ENCODE results near the gene TMTC1.
"Not testable (repeated sequence)": the region's sequence is repeated elsewhere in the genome, so short reads cannot be mapped to it uniquely, and the experiment has no call there.

The TMTC1 gene

DNA sequence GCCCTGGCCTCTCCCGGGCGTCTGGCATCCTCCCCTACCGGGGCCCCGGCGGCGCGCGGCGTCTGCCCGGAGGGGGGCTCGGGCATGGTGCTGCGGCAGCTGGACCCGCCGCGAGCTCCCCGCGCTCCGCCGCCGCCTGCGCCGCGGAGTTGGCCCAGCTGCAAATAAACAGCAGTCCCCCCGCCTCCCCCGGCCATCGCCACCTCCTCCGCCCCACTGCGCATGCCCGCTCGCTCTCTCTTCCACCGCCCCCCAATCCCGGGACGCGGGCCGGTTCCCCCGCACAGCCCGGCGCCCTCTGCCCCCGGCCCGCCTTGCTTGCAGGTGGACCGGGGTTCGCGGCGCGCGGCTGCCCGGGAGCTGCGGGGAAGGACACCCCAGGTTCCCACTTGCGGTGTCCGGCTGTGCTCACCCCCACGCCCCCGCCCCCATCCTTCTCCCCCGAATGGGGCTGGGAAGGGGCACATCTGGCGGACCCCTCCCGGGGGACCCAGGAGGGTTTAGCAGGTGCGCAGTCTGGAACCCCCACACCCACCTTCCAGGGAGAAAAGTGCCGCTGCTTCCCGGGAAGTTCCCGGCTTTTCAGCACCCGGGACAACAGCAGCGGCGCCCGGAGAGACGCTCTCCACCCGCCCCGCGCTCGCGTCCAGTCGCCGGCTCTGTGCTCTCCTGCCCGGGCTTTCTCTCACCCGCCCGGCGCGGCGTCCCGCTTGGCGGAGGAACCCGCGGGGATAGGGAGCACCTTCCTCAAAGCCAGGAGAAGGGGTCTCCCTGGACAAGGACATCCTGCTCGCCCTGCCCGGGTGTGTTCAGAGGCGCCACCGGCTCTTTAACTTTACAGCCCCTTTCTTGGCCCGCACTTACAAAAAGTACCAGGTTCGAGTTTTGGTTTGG is at the start of gene TMTC1:
TSS of gene TMTC1 (minus strand) at position 170 of the 894 bp plus-strand sequence. CDS start 191 bp downstream, outside the sequence.
- DNase-seq: no peak

DNA sequence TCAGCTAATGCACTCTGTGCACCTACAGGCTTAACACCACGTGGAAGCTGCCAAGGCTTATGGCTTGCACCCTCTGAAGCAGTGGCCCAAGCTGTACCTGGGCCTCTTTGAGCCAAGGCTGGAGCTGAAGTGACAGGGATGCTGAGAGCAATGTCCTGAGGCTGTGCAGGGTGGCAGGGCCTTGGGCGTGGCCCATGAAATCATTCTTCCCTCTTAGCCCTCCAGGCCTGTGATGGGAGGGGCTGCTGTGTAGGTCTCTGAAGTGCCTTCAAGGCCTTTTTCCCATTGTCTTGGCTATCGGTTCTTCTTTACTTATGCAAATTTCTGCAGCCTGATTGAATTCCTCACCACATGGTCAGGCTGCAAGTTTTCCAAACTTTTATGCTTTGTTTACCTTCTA is 47.4 kb upstream of the TMTC1 start:
- no peak for DNase-seq

DNA sequence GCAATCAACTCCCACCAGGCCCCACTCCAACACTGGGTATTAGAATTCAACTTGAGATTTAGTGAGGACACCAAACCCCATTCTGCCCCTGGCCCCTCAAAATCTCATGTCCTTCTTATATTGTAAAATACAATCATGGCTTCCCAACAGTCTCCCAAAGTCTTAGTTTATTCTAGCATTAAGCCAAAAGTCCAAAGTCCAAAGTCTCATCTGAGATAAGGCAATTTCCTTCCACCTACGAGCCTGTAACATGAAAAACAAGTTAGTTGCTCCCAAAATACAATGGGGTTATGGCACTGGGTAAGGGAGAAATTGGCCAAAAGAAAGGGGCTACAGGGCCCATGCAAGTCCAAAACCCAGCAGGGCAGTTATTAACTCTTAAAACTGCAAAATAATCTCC is 46.6 kb upstream of the TMTC1 start:
- no peak for DNase-seq

DNA sequence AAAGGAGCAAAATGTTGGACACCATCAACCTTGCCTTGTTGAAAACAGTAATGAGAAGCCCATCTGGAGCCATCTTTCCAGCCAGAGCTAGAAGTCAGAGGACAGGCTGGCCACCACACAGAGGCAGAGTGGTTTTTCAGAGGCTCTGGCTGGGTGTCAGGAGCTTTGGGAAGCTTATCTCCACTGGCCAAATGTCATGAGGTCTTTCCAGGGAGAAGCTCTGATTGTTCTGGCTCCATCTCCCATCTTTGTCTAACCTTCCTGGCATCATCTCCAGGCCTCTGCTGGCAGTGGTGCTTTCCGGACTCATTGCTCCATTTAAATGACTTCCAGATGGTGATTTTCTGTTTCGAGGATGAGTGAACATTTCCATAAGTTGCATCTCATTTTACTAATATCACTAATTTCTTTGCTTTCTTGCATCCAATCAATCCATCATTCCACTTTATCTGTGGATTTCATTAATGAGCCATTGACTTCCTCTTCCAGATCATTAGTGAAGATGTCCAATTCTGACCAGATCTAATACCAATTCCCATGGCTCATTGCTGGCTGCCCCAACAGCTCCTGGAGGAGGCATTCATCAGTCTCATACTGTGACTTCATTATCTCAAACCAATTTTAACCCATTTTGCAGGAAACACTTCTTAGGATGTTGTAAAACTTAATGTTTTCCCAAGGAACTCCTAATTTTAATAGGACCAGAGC is 35.3 kb upstream of the TMTC1 start:
- DNase-seq: no peak

DNA sequence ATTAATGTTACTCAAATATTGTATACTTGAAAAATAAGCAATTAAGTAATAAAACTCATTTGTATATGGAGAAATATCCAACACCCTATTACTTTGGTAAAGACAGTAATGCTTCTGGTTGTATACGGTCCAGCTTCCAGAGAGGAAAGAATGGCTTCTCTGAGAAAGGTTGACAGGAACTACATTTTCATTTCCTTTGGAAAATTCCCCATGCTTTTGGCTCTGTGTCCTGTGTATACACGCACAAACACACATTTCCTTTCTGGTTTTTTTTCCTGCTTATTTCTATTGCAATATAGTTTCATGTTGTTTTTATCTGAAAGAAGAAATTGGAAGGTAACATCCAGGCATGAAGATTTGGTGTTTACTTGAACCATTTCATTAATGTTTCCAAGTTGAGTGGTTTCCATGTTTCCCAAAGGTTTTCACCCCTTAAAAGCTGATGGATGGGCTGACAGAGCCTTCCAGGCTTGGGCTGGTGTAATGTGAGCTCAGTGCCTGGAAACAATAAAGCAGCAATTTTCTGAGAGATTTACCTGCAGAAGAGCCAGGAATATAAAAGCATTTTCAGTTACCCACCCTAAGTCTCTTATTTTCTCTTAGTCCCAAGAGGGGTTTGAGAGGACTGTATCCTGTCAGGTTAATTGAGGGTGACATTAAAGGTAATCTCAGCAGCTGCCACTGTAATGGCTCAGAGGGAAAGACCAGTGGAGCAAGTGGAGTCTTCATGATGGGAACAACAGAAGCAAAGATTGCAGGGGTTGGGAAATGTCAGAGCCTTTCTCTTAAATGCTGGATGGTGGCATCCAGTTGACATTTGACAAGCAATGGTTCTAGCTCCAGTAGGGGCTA is 33.4 kb upstream of the TMTC1 start:
- no peak for DNase-seq

DNA sequence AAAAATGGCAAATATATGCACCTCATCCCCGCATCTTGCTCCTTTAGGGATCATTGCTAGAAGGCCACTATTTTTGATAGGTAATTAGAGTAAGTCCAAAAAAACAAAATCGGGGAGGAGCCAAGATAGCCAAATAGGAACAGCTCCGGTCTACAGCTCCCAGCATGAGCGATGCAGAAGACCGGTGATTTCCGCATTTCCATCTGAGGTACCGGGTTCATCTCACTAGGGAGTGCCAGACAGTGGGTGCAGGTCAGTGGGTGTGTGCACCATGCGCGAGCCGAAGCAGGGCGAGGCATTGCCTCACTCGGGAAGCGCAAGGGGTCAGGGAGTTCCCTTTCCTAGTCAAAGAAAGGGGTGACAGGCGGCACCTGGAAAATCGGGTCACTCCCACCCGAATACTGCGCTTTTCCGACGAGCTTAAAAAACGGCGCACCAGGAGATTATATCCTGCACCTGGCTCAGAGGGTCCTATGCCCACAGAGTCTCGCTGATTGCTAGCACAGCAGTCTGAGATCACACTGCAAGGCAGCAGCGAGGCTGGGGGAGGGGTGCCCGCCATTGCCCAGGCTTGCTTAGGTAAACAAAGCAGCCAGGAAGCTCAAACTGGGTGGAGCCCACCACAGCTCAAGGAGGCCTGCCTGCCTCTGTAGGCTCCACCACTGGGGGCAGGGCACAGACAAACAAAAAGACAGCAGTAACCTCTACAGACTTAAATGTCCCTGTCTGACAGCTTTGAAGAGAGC is 26.0 kb upstream of the TMTC1 start:
- DNase-seq: not testable (repeated sequence)

DNA sequence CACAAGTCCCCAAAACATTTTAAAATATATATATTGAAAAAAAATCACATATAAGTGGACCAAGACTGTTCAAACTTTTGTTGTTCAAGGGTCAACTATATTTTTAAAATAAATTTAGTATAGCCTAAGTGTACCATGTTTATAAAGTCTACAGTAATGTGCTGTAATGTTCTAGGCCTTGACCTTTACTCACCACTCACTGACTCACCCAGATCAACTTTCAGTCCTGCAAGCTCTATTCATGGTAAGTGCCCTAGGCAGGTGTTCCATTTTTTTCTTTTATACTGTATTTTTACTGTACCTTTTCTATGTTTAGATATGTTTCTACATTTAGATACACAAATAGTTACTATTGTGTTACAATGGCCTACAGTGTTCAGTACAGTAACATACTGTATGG is 23.4 kb upstream of the TMTC1 start:
- DNase-seq: no peak

- DNase-seq: no peak
These were observed 20.3 kb upstream of the TMTC1 start for GRCh38 chr12:29804019-29804418.

- no peak for DNase-seq
These were observed 15.8 kb upstream of the TMTC1 start for GRCh38 chr12:29799591-29799990.

DNA sequence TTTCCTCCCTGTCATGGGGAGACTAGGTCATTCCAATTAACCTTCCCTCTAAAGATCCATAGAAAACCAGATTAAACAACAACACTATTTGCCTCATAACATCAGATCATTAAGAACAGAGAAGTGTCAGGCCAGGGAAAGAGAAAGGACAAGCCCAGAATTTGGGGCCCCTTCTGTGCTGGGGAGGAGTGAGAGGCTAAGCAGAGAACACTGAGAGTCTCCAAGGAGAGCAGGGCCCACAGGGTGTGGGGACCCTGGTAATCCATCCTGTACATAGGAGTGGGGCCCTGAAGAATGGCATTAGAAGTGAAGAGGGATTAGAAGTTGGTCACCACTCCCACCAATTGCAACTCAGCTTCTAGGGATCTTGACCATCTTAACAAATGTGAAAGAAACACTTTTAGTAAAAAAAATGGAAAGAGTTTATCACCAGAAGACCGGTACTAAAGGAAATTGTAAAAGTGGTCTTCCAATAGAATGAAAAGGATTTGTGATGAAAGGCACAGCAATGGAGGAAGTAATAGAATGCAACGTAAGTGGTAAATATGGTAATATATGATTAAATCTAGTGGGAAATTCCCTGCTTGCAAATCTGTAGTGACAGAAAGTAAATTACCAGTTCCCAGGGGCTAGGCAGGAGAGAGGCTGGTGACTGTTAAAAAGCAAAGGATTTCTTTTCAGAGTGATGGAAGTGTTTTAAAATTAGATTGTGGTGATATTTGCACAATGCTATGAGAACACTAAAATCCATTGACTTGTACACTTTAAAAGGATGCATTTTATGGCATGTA is 14.0 kb upstream of the TMTC1 start:
- DNase-seq: no peak

- DNase-seq: no peak
These were observed 13.1 kb upstream of the TMTC1 start for GRCh38 chr12:29796823-29797263.

DNA sequence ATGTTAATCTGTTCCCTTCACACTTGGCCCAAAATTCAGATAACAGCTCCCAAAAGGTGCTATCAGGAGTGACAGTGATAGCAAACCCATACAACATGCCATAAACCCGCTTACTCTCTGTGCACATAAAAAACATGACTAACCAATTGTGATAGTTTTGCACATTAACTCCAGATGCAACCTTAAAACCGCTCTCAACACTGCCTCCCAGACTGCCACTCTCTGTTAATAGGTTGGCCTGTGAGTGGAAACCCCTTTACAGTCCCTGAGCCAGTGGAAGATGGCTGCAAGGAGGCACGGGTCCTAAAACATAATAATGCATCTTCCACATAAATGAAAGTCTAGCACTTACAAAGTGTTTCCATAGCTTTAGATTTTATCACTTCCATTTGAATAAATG is 12.0 kb upstream of the TMTC1 start:
- no peak for DNase-seq

- DNase-seq: no peak
These were observed 11.1 kb upstream of the TMTC1 start for GRCh38 chr12:29794862-29795261.

DNA sequence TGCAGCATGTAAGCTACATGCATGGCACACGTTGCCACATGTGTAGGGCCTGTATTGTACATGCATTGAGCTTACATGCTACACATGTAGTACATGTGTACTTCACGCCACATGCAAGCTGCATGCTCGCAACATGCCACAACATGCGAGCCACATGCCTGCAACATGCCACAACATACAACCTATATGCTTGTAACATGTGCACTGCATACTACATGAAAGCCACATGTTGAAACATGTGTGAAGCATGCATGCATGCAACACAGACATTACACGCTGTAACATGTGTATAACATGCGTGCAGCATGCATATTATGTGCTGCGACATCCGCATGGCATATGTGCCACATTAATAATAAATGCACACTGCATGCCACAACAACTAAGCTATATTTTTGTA is 9.1 kb upstream of the TMTC1 start:
- DNase-seq: no peak

GRCh38 chr12:29792132-29792531 is 8.4 kb upstream of the TMTC1 start:
- DNase-seq: no peak

DNA sequence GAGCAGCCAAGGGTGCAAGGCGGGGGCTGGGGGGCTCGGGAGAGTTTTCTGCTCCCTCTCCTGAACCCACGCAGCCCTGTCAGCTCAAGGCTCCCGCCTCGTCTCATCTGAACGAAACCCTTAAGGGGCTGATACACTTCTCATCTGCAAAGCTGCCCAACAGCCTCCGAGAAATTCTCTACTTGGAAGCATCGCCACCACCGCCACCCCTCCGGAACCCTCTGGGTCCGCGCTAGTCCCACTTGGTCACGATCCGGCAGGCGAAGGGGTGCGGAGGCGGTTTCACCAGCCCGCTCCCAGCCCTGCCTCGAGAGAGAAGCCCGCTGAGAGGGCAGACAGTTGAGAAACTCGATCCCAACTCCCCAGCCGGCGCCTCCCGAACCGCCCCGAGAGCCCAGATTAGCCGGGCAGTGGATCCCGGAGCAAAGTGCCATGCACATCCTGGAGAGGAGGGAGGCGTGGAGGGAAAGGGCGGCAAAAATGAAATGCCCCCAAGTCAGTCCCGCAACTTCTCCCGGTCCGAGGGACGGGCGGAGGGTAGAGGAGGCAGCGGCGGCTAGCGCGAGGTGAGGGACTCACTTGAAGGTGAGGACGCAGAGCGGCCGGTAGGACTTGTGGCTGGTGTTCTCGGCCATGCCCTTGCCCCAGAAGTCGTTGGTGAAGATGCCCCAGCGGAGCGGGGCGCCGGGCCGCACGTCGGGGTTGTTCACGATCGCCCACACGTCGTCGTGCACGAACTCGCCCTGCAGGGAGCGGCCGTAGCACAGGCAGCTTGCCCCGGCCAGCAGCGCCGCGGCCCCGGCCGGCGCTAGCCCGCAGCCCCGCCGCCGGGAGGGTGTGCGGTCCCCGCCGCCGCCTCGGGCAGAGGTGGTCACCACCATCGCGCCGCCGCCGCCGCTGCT is 620 bp downstream of the TMTC1 start:
- no peak for DNase-seq

- DNase-seq: no peak
These were observed 1.4 kb downstream of the TMTC1 start for GRCh38 chr12:29782285-29782870.

DNA sequence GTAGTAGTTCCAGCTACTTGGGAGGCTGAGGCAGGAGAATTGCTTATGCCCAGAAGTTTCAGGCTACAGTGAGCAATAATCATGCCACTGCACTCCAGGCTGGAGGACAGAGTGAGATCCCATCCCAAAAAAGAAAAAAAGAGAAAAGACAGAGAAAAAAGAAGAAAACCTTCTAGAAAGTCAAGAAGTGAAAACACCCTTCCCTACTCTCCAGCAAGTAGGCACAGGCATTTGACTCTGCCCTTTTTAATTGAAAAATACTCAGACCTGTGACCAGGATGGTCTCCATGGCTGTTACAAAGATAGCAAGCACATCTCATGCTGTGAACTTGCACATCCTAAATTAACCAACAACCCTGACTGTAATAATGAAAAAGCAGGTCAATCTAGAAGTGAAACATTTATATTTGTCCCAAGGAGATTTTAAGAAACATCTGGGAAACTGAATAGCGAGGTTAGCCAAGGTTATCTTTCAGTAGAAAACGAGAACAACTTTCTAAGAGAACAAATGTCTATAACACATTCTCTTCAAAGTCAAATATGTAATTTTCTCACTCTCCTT is 2.0 kb downstream of the TMTC1 start:
- no peak for DNase-seq

- no peak for DNase-seq
These were observed 2.6 kb downstream of the TMTC1 start for GRCh38 chr12:29781188-29781587.

DNA sequence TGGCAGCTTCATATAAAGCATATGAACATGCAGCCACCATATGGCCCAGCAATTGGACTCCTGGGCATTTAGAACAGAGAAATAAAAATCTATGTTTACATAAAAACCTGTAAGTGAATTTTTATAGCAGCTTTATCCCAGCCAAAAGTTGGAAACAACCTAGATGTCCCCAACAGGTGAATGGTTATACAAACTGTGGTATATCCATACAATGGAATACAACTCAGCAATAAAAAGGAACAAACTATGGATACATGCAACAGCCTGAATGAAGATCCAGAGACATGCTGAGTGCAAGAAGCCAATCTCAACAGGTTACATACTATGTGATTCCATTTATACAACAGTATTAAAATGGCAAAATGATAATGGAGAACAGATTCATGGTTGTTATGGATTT is 3.7 kb downstream of the TMTC1 start:
- no peak for DNase-seq

Measured in CD4-positive, alpha-beta T cell treated with Interleukin-4 for 1 hour (primary cell).